ENCODE measurements around the gene IRAK3.

GRCh38 chr12:66139328-66139727 is 49.7 kb upstream of the IRAK3 start:
- TF ChIP-seq POLR2A (IDR thresholded peaks at IDR 0.05; ENCODE audit: low read length) (no peak), GATA1 (IDR thresholded peaks at IDR 0.05; ENCODE audit: low read depth, low read length) (no peak)

Measured in erythroblast (primary cell).